ENCODE measurements around the gene LIMS2.

The LIMS2 gene

GRCh38 chr2:127589841-127590240, 85.5 kb downstream of the LIMS2 start:
- DNase-seq (ENCODE audit: low read depth in 2 of 2), result no peak
- TF ChIP-seq, protein P1, sequence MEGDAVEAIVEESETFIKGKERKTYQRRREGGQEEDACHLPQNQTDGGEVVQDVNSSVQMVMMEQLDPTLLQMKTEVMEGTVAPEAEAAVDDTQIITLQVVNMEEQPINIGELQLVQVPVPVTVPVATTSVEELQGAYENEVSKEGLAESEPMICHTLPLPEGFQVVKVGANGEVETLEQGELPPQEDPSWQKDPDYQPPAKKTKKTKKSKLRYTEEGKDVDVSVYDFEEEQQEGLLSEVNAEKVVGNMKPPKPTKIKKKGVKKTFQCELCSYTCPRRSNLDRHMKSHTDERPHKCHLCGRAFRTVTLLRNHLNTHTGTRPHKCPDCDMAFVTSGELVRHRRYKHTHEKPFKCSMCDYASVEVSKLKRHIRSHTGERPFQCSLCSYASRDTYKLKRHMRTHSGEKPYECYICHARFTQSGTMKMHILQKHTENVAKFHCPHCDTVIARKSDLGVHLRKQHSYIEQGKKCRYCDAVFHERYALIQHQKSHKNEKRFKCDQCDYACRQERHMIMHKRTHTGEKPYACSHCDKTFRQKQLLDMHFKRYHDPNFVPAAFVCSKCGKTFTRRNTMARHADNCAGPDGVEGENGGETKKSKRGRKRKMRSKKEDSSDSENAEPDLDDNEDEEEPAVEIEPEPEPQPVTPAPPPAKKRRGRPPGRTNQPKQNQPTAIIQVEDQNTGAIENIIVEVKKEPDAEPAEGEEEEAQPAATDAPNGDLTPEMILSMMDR (IDR thresholded peaks at IDR 0.05; ENCODE audit: low read depth, low read length), result no peak
- no peak overlapping the region for H3K4me3 ChIP-seq (replicated peaks in 1 of 2; ENCODE audit: low read depth in 2 of 2, low read length in 2 of 2)

GRCh38 chr2:127589358-127589757, 86.0 kb downstream of the LIMS2 start:
- no peak overlapping the region for H3K4me3 ChIP-seq (replicated peaks in 1 of 2; ENCODE audit: low read depth in 2 of 2, low read length in 2 of 2)
- no peak for DNase-seq (ENCODE audit: low read depth in 2 of 2)
- TF ChIP-seq, protein P1 (IDR thresholded peaks at IDR 0.05; ENCODE audit: low read depth, low read length), result no peak
